Measurements from ENCODE around the gene ZDHHC20. TPM values are rescaled to one million over a fixed set of nuclear protein-coding genes. Genes with fewer than 3 reads are reported as not detected.

Gene ZDHHC20
- total RNA-seq, 1 donor from 2014 or later, result 14.0 TPM

DNA sequence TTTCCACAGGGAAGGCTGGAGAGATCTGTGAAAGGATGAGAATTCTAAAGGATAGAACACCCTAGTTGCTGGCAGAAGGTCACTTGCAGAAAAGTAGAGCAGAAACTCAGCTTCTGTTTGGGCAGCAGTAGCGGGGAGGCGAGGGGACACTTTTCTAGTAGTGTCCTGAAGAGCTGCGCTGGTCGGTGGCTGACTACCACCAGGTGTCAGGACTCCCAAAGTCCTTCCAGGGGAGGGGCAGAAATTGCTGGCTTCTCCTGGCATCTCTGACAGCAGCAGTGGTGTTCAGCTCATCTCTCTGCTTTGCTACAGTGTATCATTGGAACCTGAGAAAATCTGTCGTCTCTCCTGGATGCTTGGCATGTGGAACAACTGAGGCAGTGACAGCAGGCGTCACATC lies 120.9 kb downstream of the ZDHHC20 start:
- Histone ChIP-seq H3K9me3 (replicated peaks) (peaks cover 14% of the 10 kb centered on the region), H3K4me1 (no peaks in the 10 kb centered on the region), H3K4me3 (no peak overlapping the region), H3K27me3 (ENCODE audit: low read depth) (no peaks in the 10 kb centered on the region), H3K36me3 (no peaks in the 10 kb centered on the region), H3K27ac (replicated peaks) (no peak overlapping the region)
- TF ChIP-seq, protein P1, sequence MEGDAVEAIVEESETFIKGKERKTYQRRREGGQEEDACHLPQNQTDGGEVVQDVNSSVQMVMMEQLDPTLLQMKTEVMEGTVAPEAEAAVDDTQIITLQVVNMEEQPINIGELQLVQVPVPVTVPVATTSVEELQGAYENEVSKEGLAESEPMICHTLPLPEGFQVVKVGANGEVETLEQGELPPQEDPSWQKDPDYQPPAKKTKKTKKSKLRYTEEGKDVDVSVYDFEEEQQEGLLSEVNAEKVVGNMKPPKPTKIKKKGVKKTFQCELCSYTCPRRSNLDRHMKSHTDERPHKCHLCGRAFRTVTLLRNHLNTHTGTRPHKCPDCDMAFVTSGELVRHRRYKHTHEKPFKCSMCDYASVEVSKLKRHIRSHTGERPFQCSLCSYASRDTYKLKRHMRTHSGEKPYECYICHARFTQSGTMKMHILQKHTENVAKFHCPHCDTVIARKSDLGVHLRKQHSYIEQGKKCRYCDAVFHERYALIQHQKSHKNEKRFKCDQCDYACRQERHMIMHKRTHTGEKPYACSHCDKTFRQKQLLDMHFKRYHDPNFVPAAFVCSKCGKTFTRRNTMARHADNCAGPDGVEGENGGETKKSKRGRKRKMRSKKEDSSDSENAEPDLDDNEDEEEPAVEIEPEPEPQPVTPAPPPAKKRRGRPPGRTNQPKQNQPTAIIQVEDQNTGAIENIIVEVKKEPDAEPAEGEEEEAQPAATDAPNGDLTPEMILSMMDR (IDR thresholded peaks at IDR 0.05; ENCODE audit: borderline replicate concordance), result no peak
- no peak for DNase-seq
- intact Hi-C loops (cut with micrococcal nuclease), result no loop called here

DNA sequence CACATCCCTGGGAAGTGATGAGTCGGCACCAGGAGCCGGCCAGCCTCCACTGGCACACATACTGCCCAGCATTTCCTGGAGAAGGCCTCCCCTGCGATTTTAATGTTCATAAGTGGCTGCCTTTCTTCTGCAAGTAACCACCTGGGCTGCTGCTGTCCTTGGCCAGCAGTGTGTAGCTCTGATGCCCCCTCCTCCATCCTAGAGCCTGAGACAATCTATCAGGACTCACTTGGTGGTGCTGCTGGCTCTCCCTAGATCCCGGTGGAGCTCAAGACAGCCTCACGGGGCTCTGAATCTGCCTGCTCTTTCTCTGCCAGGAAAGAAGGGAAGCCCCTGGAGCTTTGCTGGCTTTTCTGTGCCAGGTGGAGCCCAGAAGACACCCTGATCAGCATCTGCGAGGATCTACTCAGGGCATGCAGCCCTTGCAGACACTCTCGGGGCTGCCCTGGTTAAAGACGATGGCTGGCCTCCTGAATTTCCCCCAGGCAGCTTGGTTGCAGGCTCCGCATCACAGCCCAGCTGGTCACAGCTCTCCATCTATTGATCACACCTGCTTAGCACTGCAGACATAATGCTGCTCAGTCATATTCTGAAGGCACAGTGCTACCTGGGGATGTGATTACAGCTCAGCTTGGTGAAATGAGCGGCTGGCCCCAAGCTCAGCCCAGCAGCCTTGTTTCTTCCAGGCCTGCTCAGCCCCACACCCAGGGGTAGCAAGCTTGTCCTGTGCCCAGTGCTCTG lies 122.3 kb downstream of the ZDHHC20 start:
- Histone ChIP-seq H3K27me3 (ENCODE audit: low read depth) (no peaks in the 10 kb centered on the region), H3K4me3 (no peak overlapping the region), H3K36me3 (no peaks in the 10 kb centered on the region), H3K9me3 (replicated peaks) (peaks cover 14% of the 10 kb centered on the region), H3K4me1 (no peaks in the 10 kb centered on the region), H3K27ac (replicated peaks) (no peak overlapping the region)
- DNase-seq, result no peak
- intact Hi-C loops (cut with micrococcal nuclease), result no loop called here
- TF ChIP-seq, protein P1 (IDR thresholded peaks at IDR 0.05; ENCODE audit: borderline replicate concordance), result no peak

DNA sequence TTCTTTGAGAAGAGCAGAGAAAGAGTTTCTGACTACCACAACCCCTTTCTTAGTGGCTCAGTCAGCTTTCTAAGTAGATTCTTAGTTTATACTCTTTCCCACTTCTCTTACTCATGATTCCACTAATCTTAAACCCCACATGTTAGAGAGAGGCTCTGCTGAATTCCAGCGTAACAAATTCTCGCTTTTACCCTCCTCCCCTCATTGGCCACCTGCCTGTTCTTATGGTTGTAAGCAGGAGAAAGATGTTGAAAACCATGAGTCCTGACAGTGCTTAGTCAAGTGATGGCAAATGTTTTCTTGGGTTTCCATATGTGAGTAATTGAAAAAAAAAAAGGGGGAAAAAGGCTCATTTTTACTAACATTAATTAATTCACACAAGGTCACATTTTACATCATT lies 125.9 kb downstream of the ZDHHC20 start:
- H3K27ac ChIP-seq (replicated peaks), result no peak overlapping the region
- no peaks in the 10 kb centered on the region for H3K4me1 ChIP-seq
- H3K36me3 ChIP-seq, result no peaks in the 10 kb centered on the region
- no peaks in the 10 kb centered on the region for H3K27me3 ChIP-seq (ENCODE audit: low read depth)
- intact Hi-C loops (cut with micrococcal nuclease), result no loop called here
- DNase-seq, result no peak
- H3K4me3 ChIP-seq, result no peak overlapping the region
- H3K9me3 ChIP-seq (replicated peaks), result peaks cover 14% of the 10 kb centered on the region
- TF ChIP-seq, protein P1 (IDR thresholded peaks at IDR 0.05; ENCODE audit: borderline replicate concordance), result no peak

DNA sequence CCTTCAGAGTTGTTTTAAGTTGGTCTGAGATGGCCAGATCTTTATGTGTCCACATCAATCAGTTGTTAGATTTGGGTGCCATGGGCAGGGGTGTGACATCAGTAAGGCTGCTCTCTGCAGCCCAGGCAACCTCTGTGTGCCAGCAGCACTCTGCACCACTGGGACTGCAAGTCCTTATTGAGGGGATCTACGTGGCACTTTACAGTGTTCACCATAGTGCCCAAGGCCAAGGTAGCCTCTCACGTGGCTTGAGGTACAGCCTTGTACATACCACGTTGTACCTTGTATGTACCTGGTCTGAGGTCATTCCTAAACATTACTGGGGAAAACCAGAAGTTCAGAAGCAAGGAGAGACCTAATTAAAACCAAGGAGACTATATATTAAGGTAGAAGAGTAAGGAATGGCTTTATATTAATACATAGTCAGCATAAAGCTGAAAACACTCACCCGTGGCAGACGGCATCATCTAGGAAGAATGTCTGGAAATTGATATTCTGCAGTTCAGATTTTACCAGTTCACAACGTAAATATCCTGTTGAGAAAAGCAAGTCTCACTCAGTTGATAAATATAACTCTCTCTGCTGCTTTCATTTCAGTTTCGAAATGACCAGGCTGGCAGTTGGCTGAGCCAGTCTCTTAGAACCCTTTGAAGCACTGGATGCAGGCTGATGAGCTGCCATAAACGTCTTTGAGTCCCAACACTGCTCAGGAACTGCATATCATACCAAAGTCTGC lies 128.8 kb downstream of the ZDHHC20 start:
- Histone ChIP-seq H3K4me3 (no peak overlapping the region), H3K9me3 (replicated peaks) (peaks cover 11% of the 10 kb centered on the region), H3K36me3 (no peaks in the 10 kb centered on the region), H3K27ac (replicated peaks) (no peak overlapping the region), H3K4me1 (peaks cover 10% of the 10 kb centered on the region), H3K27me3 (ENCODE audit: low read depth) (no peaks in the 10 kb centered on the region)
- no peak for DNase-seq
- TF ChIP-seq, protein P1 (IDR thresholded peaks at IDR 0.05; ENCODE audit: borderline replicate concordance), result no peak
- intact Hi-C loops (cut with micrococcal nuclease), result no loop called here

DNA sequence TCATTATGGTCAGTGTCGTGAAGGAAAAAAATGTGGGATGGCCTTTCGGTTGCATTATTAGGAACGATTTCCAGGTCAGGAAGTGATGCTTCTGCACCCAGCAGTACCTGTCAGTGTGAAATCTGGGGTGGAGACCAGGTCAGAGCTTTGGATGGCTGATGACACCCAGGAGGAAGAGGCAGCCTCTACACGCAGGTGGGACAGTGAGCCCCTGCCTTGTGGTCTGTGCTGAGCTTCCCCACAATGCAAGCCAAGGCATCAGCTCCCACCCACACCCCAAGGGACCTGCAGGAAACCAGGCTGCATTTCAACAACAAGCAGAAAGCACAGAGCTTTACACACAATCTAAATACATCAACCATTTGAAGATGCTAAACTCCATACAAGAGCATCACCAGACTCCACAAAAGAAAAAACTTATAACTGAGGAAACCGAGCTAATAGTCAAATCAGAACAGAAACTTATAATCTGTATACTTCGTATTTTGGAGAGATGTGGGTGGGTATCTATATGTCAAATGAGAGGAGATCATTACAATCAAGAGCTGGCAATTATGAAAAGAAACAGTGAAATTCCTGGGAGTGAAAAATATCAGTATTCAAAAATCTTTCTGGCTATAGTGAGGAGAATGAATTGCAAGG lies 130.1 kb downstream of the ZDHHC20 start:
- Histone ChIP-seq H3K36me3 (no peaks in the 10 kb centered on the region), H3K27me3 (ENCODE audit: low read depth) (no peaks in the 10 kb centered on the region), H3K9me3 (replicated peaks) (no peaks in the 10 kb centered on the region), H3K4me3 (no peak overlapping the region), H3K27ac (replicated peaks) (no peak overlapping the region), H3K4me1 (peaks cover 10% of the 10 kb centered on the region)
- intact Hi-C loops (cut with micrococcal nuclease), result no loop called here
- TF ChIP-seq, protein P1 (IDR thresholded peaks at IDR 0.05; ENCODE audit: borderline replicate concordance), result no peak
- DNase-seq, result no peak

Data from left ventricle myocardium inferior (tissue), 1 donor.